ENCODE data around the gene DCHS1. TPM values are rescaled to one million over a fixed set of nuclear protein-coding genes. Genes with fewer than 3 reads are reported as not detected.

DCHS1 gene
- total and polyA plus RNA-seq, 9 of the 15 experiments (the other 6 are each of a cell fraction or from before 2014, with no cell fraction given) = 0.04 to 0.49 (median 0.14) TPM; not detected in 2

GRCh38 chr11:6588018-6588417, 67.6 kb downstream of the DCHS1 start (continued):
- TF ChIP-seq CHAMP1 (IDR thresholded peaks at IDR 0.05) (no peak), CBX1 (IDR thresholded peaks at IDR 0.05; ENCODE audit: low read depth) (no peak), THAP12 (CRISPR knock-in tag; IDR thresholded peaks at IDR 0.05) (no peak), KHSRP (IDR thresholded peaks at IDR 0.05) (no peak), LEF1 (IDR thresholded peaks at IDR 0.05) (no peak), RB1 (IDR thresholded peaks at IDR 0.05; ENCODE audit: low read depth) (no peak), RFX1 (IDR thresholded peaks at IDR 0.05) (no peak), ELF2 (CRISPR knock-in tag; IDR thresholded peaks at IDR 0.05) (no peak), RBM17 (IDR thresholded peaks at IDR 0.05; ENCODE audit: borderline replicate concordance, low read depth, low read length) (no peak), SREBF2 (CRISPR knock-in tag; IDR thresholded peaks at IDR 0.05) (no peak), DEAF1 (CRISPR knock-in tag; IDR thresholded peaks at IDR 0.05) (no peak)

Data from K562 (cell line).